ELF-1 (cell line): ENCODE measurements around the gene IFTAP.

Source experiments
- DNase-seq: peaks from one replicate; pipeline ENCODE4 v3.0.0-alpha.2; 2016; ENCODE audit warnings: low read depth, low spot score

IFTAP gene

DNA sequence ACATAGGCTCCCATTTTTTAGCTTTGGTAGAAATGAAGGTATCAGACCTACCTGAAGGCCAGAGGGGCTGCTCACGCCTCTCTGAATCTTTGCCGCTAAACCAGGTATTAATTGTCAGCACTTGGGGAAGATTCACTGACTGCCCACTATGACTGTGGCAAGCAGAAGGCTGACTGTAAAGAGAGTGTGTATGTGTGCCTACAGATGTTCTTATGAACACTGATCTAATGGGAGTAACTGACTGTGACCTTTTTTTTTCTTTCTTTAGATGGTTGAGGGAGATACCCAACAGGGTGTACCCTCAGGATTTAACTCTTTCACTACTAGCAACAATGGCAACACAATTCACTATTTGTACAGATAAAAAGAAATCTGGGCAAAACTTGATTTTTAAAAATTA, 3.7 kb downstream of the IFTAP start, which contains the start of gene RAG2:
RAG2 (minus strand) TSS at position 186 of the 400 bp plus-strand sequence. CDS start 4,068 bp downstream, outside the sequence.
- no peak for DNase-seq

DNA sequence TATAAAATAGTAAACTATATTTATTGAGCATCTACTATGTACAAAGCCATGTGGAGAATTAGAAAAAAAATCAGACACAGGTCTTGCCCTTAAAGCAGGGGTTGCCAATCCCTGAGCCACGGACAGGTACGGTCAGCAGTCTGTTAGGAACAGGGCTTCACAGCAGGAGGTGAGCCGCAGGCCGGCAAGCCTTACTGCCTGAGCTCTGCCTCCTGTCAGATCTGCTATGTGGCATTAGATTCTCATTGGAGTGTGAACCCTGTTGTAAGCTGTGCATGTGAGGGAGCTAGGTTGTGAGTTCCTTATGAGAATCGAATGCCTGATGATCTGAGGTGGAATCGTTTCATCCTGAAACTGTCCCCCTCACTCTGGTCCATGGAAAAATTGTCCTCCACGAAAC, 5.9 kb downstream of the IFTAP start:
- DNase-seq = peak; percentile 45

DNA sequence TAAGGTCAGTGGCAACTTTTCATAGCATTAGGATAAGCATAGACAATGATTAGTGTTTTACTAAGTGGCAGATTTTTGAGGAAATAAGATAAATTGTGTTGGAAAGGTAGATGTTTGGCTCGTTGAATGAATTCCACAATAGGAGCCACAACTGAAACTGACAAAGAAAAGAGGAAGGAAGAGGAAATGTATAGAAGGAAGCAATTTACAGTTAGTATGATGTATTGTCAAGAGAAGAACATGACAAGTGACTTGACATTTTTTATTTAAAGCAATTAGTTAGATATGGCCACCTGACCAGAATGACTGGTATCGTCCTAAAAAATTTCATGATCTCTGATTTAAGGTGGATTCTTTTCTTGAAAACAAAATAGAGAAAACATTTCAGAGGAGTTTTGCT, 6.9 kb downstream of the IFTAP start:
- no peak for DNase-seq

DNA sequence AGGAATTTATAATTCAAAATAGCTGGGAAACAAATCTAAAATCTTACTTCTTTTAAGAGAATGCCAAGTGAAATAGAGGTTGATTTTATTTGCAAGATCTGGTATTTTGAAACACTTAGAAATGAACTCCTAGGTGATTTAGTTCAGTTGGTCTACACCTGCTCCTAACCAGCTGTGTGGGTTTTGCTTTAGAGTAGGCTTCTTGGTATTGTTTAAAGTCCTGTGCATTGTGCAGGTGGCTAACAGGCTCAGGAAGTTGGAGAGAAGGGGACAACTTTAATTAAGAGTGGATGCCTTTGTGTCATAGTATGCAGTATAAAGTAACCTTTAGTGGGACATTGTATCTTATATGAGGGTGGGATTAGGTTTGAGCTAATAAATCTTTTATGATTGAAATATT, 7.8 kb downstream of the IFTAP start:
- DNase-seq = no peak

DNA sequence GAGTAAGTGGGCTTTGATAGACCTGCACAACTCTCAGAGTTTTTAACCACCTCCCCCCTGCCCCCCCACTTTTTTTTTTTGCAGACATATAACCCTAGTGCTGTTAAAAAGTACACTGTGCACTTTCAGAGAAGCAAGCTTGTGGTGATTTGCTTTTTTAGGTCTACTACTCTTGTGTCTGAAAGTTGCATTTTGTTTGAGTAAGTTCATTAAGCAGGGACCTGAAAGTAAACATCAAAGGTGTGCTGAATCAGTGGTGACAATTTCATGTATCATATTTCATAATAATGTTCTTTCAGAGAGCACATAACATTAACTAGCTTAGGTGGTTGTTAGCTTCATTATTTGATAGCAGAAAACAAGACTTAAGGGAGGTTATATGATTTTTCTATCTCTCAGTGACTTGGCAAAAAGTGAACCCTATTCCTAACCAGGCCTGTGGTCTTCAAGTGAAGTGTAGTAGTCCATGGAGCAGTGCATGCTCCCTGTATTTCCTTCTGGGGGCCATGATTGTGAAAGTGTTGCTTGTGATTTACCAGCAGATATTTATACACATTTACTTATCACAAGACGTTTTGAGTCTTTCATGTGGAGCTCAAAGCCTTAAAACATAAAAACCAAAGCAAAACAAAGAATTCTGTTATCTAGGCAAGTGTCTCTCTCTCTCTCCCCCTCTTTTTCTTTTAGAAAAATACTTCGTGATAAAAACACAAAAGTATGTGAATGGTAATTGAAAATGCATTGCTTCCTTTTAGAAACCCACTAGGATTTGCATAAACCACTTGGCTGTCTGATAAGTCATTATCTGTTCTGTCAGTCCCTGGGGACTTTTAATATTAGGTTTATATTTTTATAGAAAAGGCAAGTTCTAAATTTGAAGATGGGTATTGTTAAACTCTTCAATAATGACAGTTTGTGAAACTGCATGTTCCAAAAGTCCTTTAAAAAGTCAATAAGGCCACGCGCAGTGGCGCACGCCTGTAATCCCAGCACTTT, 11.2 kb downstream of the IFTAP start:
- DNase-seq = no peak

DNA sequence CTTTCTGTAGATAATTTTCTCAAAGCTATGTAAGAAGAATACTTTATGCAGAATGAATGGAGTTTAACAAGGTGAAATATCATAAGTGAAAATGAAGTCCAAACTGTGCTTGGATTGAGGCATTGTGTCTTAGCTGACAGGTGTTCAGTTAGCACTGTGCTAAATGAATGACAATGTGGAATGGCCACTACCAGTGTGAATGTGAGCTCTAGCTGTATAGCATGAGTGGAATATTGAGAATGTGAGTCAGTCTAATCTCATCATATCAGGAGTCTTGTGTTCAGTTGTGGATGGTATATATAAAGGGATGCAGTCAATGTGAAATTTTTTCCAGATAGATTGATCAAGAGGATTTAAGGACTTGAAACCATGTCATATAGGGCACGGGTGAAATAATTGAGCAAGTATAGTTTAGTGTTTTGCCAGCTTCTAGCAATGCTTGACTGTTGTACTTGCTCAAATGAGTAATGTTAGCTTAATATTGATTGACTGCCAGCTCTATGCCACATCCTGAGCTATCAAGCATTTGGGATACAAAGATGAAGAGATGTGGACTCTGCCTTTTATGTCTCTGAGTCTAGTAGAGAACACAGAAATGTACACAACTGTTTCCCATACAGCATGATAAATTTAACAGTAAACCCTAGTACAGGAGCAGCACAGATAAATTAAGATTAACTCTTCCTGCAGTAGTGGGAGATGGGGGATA, 14.3 kb downstream of the IFTAP start:
- DNase-seq = no peak

DNA sequence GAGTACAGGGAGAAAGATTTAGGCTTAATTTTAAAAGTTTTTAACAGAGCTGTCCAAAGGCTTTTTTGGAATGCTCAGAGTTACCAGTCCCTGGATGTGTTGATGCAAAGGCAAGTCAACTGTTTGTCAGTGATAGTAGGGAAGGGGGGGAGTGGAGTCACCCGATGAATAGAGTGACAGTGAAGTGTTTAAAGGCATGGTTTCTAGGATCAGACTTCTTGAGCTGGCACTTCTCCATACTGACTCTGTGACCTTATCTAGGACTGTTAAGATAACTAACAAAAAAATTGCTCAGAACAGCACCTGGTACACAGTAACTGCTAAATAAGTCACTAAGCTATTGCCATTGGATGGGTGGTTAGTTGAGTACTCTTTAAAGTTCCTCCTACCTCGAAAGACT, 15.1 kb downstream of the IFTAP start:
- DNase-seq = no peak

DNA sequence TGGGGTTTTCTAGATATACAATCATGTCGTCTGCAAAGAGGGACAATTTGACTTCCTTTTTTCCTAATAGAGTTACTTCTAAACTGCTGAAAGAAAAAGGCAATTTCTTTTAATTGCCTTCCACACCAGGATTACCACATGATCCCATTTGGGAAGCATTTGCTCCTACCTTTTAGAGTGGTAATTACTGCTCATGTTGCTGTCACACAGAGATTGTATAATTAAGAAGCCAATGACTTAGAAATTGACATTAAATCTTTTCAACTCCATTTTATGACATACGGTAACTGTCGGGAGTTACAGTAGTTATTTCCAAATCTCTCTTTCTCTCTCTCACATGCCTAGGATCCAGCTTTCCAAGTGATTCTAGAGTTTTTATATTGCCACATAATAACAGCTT, 21.5 kb downstream of the IFTAP start:
- no peak for DNase-seq

DNA sequence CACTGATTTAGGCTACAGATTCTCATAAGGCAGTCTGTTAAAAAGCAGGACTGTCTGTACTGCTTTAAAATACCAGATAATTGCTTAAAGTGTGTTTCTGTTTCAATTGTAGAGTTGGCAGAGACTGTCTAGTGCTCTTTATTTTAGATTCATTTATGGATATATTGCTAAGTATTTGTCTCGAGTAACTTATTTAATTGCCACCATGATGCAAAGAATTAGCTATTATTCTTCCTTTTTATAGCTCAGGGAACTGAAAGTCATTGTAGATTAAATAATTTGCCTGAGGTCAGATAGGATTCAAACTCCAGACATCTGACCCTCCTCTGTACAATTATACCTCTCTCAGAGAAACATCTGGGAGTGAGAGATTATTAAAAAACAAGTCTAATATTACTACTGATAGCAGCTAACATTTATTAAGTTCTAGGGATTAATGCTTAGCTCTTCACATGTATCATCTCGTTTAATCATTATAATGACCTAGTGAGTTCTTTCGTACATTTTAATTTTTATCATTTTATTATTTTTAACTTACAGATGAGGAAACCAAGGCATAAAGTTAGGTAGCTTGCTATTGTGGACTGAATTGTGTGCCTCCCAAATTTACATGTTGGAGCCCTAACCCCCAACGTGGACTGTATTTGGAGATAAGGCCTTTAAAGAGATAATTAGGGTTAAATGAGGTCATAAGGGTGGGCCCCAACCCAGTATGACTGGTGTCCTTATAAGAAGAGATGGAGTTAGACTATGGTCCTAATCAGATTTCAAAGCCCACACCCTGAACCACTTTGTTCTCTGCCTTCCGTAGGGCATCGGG, 23.5 kb downstream of the IFTAP start:
- no peak for DNase-seq

DNA sequence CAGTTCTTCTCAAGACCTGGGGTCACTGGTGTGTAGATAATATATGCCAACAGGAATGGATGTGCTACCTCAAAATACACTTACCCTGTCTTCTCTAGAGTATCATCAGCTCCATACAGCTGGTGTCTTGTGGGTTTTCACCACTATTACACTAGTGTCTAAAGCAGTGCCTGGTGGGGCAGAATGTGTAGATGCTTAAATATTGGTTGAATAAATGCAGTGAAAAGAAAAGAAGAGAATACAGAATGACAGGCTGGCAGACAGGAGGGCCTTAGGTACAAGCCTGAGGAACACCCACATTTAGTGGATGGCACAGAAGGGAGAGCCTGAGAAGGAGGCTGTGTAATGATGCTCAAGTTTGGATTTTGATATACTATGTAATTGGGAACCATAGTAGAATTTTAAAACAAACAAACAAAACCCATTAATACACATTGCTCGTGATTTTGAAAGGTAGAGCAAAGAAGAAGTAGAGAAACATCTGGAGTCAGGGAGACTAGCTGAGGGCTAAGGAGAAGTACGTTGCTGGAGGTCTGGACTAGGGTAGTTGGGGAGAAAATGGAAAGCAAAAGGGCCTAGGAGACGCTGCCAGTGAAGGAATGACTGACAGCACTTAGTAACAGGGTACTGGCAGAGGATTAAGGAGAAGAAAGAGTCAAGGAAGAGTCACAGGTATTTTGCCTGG, 24.2 kb downstream of the IFTAP start:
- DNase-seq = no peak

DNA sequence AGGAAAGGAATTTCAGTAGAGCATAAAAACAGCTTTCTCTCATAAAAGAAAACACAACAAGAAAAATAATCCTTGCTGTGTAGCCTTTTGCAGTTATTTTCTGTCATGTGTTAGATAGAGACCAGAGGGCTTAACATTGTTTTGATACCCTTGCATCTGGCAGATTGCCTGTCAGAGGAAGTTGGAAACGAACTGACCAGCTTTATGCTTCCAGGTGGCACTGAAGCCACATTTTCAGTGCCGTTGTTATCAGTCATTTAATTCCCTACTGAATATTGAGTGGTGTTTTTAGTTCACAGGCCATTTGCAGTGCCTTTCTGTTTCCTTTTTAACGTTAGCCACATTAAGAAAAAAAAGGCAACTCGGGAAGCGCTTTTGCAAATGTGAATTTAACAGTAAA, 25.2 kb downstream of the IFTAP start:
- no peak for DNase-seq

DNA sequence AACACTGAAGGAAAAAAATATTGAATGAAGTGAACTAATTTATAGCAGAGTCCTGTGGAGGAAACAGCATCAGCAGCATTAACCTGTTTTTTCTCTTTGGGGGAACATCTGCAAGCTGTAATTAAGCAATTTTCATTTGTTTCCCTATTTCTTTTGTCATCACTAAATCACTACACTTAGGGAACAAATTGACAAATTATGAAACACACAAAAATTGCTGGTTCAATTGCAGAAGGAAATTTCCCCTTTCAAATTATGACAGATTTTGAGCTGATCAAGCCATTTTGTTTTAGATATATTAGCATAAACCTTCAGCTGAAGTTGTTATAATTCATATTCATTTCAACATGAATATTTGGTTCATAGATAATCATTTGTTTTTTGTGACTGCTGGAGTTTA, 25.9 kb downstream of the IFTAP start:
- no peak for DNase-seq

DNA sequence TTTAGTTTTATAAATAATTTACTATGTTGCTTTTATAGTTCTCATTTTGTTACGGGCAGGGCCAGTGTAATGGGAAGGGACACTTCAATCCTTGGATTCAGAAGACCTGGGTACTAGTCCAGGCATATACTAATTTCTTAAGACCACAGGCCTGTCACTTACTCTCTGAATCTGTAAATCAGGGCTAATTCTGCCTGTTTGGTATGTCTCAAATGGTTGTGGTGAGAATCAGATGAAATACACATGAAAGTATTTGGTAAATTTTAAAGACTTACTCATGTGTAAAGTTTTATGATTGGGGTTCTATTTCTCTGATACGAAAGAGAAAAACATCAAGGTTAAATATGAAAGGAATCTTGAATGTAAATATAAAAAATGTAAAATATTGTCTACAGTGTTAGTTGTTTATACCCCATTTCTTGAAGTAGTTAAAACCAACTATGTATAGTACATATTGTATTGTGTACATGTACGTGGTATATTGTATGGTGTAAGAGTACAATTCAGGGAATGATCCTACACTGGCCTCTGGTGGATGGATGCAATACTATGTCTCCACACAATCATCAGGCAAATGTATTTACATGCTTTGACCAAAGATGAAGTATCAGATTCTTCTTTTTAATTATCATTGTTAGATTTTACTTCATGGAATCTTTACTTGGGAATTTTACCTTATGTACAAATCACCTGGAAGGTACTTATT, 28.3 kb downstream of the IFTAP start:
- no peak for DNase-seq

DNA sequence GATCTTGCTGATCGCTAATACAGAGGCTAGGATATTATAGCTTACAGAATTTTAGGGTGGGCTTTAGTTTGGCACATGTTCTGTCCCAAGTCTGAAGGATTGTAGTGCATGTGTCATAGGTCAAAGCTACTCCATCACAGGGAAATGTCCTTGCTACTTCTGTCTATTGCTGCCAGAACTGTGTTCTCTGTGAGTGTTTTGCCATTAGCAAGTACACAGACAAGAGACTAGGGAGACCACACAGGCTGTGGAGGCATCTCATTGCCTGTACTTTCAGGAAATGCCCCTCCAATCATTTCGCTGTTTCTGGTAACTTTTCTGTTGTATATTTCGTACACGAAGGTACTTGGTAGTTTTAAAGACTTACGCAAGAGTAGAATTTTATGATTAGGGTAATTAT, 29.2 kb downstream of the IFTAP start:
- no peak for DNase-seq

DNA sequence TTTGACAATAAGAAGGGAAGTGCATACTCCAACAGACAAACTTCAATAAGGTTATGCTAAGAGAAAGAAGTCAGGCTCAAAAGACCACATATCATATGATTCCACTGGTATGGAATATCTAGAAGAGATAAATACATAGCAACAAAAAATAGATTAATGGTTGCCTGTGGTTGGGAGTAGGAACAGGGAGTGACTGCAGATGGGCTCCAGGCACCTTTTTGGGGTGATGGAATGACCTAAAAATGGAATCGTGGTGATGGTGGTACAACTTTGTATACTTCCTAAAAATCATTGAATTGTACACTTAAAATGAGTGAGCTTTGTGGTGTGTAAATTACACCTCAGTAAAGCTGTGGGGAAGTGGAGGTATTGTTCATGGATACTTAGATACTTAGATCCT, 32.7 kb downstream of the IFTAP start:
- no peak for DNase-seq

DNA sequence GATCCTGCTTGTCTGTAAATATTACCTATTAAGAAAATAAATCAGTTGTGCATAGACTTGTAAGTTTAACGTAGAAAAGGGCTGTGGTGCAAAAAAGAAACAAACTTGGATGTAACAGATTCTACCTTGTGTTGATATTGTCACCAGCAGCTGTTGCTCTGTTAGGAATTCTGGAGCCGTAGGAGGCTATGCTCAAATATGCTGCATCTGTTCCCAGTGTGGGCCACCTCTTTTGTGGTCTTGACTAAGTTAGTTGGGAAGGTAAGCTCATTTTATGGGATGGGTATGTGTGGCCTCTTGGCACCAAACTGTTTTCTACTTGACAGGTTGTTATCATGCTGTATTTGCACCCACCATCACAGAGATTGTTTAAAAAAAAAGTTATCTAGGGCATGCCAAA, 33.2 kb downstream of the IFTAP start:
- DNase-seq = no peak

DNA sequence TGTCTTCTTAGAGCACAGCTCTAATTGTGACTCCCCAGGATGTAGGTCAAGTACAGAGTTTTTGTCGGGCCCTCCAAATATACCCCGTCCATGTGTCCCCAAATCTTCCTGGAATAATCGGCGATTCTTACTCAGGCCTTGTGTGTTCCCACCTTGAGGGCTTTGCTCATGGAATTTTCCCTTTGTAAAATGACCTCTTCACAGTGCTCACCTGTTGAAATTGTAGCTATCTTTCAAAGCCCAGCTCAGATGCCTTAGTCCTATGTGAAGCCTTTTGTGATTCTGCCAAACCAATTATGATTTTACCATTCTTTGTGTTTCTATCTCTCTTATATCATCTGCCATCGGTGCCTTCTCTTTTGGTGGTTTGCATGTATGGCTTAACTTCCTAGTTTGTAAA, 33.8 kb downstream of the IFTAP start:
- no peak for DNase-seq

DNA sequence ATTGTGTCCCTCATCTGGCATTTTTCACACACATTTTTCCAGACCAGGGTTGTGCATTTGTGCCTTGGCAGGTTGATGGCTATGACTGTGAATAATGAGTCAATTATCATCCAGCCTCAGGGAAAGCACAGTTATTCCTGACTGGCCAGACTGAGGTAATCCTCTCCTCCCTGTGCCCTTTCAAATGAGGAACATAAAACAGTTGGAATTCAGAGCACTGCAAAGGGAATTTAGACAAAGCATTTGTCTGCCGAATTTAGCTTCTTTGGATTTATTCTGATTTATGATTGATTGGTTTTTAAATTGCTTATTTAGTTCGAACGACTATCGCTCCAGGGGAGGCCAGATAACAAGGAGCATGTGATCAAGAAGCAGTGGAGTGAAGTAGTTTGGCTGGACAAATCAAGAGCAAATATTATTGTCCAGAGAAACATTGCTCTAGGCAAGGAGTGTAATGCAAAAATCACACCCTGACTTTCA, 34.5 kb downstream of the IFTAP start:
- peak; percentile 14 for DNase-seq

DNA sequence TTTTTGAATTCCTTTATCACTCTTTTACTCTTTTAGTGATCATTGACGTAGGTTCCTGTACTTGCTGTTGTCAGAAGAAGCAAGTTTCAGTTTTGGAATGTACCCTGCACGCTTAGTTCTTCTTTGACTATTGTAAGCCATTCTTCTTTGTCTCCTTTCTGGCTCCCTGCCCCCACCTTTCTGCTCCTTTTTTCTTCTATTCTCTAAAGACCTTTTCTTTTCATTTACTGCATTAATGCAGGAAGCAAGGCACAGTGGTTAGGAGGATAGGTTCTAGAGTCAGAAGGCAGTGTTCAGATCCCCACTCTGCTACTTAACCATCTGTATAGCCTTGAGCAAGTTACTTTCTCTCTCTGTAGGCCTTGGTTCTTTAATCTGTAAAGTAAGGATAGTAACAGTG, 37.5 kb downstream of the IFTAP start:
- no peak for DNase-seq

DNA sequence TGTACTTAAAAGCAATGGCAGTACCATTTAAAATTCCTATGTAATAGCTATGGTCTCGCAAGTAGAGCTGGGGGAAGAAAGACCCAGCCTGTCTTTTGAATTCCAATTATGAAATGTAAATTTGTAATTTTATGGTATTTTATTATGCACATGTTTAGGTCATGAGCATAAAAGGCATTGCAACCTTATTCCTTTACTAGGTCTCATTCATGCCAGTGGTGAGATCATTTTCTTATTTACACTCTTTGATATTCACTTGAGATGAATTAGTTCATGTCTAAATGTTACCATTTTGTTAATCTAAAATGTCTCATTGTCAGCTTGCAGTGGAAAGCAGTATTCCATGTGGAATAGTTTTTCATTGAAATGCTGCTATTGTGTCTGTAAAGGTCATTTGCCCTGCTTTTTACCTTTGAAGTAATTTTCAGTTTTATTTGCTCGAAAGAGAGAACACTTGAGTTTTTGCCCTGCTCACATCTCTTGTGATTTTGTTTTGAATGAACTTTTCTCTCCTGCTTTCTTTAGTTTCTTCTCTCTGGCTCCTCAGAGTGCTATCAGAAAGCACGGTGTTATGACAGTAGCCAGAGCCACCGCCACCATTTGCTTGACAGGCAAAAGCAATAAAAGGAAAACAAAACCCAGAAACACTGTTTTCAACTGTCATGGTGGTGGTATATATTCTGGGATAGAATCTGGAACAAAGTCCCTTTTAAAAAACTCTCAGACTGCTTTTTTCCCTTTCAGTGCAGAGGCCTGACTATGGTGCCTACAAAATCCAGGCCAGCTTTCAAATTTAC, 41.0 kb downstream of the IFTAP start:
- DNase-seq = peak; percentile 2
